Duodenal mucosa (tissue), 2 donors: Measurements from ENCODE around the gene GFOD1.
A peak's percentile ranks its signal among the peaks of the same experiment; 100 is the strongest.
"Not testable (repeated sequence)": the region's sequence is repeated elsewhere in the genome, so short reads cannot be mapped to it uniquely, and the experiment has no call there.

Experiments used
- H3K27ac ChIP-seq: one replicate; pipeline ENCODE4 v1.7.0; 2013; ENCODE audit warnings: low read depth, low read length
- H3K27me3 ChIP-seq, 2 donors: one replicate each; pipeline ENCODE4 v1.7.0; 2013; ENCODE audit warnings: low read length in 2 of 2, control low read depth in 1 of 2; ENCODE audit not compliant: insufficient read depth in 2 of 2, control insufficient read depth in 1 of 2
- H3K36me3 ChIP-seq, 2 donors: one replicate each; pipeline ENCODE4 v1.7.0; 2013; ENCODE audit warnings: low read length in 2 of 2, control low read depth in 1 of 2; ENCODE audit not compliant: insufficient read depth in 2 of 2, control insufficient read depth in 1 of 2
- H3K4me1 ChIP-seq, 2 donors: one replicate each; pipeline ENCODE4 v1.7.0; 2013; ENCODE audit warnings: low read length in 2 of 2, control low read depth in 1 of 2; ENCODE audit not compliant: insufficient read depth in 2 of 2, control insufficient read depth in 1 of 2
- H3K4me3 ChIP-seq, 2 donors: one replicate each; pipeline ENCODE4 v1.7.0; 2013; ENCODE audit warnings: low read length in 2 of 2, low read depth in 1 of 2
- H3K9ac ChIP-seq, 2 donors: one replicate each; pipeline ENCODE4 v1.7.0; 2013; ENCODE audit warnings: low read length in 2 of 2, low read depth in 1 of 2
- H3K9me3 ChIP-seq, 2 donors: one replicate each; pipeline ENCODE4 v1.7.0; 2013; ENCODE audit warnings: low read length in 2 of 2, control low read depth in 1 of 2; ENCODE audit not compliant: control insufficient read depth in 1 of 2

The GFOD1 gene

GRCh38 chr6:13511913-13512717, 24.7 kb upstream of the GFOD1 start:
- Histone ChIP-seq H3K27ac (no peak overlapping the region), H3K4me1 (peaks cover 0 to 11% of the 10 kb centered on the region in 2 donors), H3K4me3 (peak overlapping the region in 1 of 2 donors; percentile 22), H3K36me3 (no peaks in the 10 kb centered on the region), H3K27me3 (no peaks in the 10 kb centered on the region), H3K9me3 (no peaks in the 10 kb centered on the region), H3K9ac (no peak overlapping the region)

- H3K36me3 ChIP-seq, H3K9me3 ChIP-seq, H3K27me3 ChIP-seq, H3K27ac ChIP-seq, H3K4me3 ChIP-seq, H3K9ac ChIP-seq: not testable (repeated sequence)
- peaks cover 0 to 11% of the 10 kb centered on the region in 2 donors for H3K4me1 ChIP-seq
These were observed 23.8 kb upstream of the GFOD1 start for GRCh38 chr6:13511141-13511571.

GRCh38 chr6:13510433-13510832, 23.0 kb upstream of the GFOD1 start:
- H3K4me3 ChIP-seq, H3K9me3 ChIP-seq, H3K36me3 ChIP-seq, H3K27ac ChIP-seq, H3K27me3 ChIP-seq, H3K9ac ChIP-seq: not testable (repeated sequence)
- H3K4me1 ChIP-seq, result peaks cover 0 to 11% of the 10 kb centered on the region in 2 donors

- no peak overlapping the region for H3K9ac ChIP-seq
- H3K27ac ChIP-seq, result no peak overlapping the region
- H3K36me3 ChIP-seq, result no peaks in the 10 kb centered on the region
These were observed 21.6 kb upstream of the GFOD1 start for GRCh38 chr6:13508711-13509705.

GRCh38 chr6:13507306-13507860, 20.0 kb upstream of the GFOD1 start:
- no peak overlapping the region for H3K9ac ChIP-seq

More at GRCh38 chr6:13508711-13509705, 21.6 kb upstream of the GFOD1 start:
- H3K27me3 ChIP-seq, result no peaks in the 10 kb centered on the region
- peaks cover 0 to 11% of the 10 kb centered on the region in 2 donors for H3K4me1 ChIP-seq
- no peak overlapping the region for H3K4me3 ChIP-seq
- H3K9me3 ChIP-seq, result no peaks in the 10 kb centered on the region

GRCh38 chr6:13505345-13505734, 17.9 kb upstream of the GFOD1 start:
- no peak overlapping the region for H3K9ac ChIP-seq
- H3K27me3 ChIP-seq, result no peaks in the 10 kb centered on the region
- H3K9me3 ChIP-seq, result no peaks in the 10 kb centered on the region
- H3K27ac ChIP-seq, result no peak overlapping the region
- no peak overlapping the region for H3K4me3 ChIP-seq
- no peaks in the 10 kb centered on the region for H3K36me3 ChIP-seq
- peaks cover 0 to 5% of the 10 kb centered on the region in 2 donors for H3K4me1 ChIP-seq

More at GRCh38 chr6:13507306-13507860, 20.0 kb upstream of the GFOD1 start:
- Histone ChIP-seq H3K27me3 (no peaks in the 10 kb centered on the region), H3K9me3 (no peaks in the 10 kb centered on the region), H3K4me1 (peaks cover 0 to 10% of the 10 kb centered on the region in 2 donors), H3K27ac (no peak overlapping the region), H3K36me3 (no peaks in the 10 kb centered on the region), H3K4me3 (no peak overlapping the region)

GRCh38 chr6:13504611-13505344, 17.4 kb upstream of the GFOD1 start:
- H3K9me3 ChIP-seq, result no peaks in the 10 kb centered on the region
- H3K36me3 ChIP-seq, result no peaks in the 10 kb centered on the region
- H3K9ac ChIP-seq, result no peak overlapping the region
- peaks cover 4 to 7% of the 10 kb centered on the region in 2 donors for H3K4me1 ChIP-seq
- H3K27ac ChIP-seq, result no peak overlapping the region
- H3K27me3 ChIP-seq, result no peaks in the 10 kb centered on the region
- no peak overlapping the region for H3K4me3 ChIP-seq

- no peak overlapping the region for H3K27ac ChIP-seq
These were observed 13.5 kb upstream of the GFOD1 start for GRCh38 chr6:13500915-13501314.

GRCh38 chr6:13500264-13500663, 12.9 kb upstream of the GFOD1 start:
- Histone ChIP-seq H3K4me3 (no peak overlapping the region), H3K36me3 (no peaks in the 10 kb centered on the region), H3K27me3 (no peaks in the 10 kb centered on the region), H3K9ac (no peak overlapping the region), H3K9me3 (no peaks in the 10 kb centered on the region), H3K4me1 (peaks cover 5 to 9% of the 10 kb centered on the region in 2 donors), H3K27ac (peak overlapping the region; percentile 75)

More at GRCh38 chr6:13500915-13501314, 13.5 kb upstream of the GFOD1 start:
- Histone ChIP-seq H3K4me3 (no peak overlapping the region), H3K27me3 (no peaks in the 10 kb centered on the region), H3K4me1 (peaks cover 5 to 9% of the 10 kb centered on the region in 2 donors), H3K9me3 (no peaks in the 10 kb centered on the region), H3K9ac (no peak overlapping the region), H3K36me3 (no peaks in the 10 kb centered on the region)
